HG02678 (cell line): ENCODE results near the gene CTIF.

Source experiments
- ATAC-seq: cut with Tn5 transposase; IDR thresholded peaks from one replicate; pipeline ENCODE4 v1.9.1; 2021; ENCODE audit warnings: mild to moderate bottlenecking, moderate library complexity; ENCODE audit not compliant: unreplicated experiment

CTIF gene

DNA sequence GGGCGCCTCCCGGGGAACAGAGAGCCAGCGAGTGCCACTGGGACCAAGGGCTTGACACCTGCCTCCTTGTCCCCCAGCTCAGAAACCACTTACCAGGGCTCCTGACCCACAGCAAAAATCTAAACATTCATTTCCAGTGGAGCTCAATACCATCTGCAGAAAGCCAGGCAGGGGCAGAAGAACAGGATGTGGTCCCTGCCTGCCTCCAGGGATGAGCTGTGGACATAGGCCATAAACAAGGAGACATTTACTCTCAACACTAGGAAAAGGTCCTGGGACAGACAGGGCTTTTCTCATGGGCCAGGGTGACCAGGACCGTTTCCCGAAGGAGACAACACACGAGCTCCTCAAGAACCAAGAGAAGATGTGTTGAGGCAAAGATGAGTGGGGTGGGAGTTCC lies 203.0 kb downstream of the CTIF start:
- ATAC-seq = no peak

- no peak for ATAC-seq
Measured at GRCh38 chr18:48742304-48742703, 203.5 kb downstream of the CTIF start.

DNA sequence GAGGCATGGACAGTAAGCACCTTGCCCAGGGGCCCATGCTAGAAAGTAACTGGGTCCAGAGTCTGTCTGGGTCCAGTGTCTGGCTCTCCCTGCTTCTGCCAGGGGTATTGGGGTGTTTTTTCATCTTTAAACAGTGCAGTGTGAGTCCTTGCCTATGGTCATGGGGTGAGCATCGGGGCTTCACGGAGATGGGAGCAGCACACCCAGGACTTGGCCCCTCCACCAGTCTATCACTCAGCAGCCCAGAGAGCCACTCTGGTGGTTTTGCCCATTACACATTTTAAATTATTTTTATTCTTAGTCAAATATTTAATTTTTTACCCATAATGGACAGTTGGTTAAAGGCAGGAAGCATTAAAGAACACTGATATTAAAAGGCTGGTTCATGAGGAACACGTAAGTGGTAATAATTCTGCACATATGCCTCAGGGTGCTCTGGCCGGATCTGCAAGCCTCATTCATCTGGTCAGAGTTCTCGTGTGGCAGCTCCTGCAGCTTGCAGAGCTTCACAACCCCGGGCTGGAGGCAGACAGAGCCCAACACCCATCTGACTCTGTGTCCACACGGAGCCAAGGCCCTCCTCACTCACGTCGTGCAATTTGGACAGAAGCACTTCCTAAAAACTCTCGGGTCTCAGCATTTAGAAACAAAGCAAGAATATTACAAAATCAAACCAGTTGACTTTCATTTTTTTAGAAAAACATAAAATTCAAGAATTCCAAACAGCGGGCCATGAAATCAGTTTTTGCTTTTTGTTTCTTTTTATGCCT lies 204.1 kb downstream of the CTIF start:
- ATAC-seq = no peak

DNA sequence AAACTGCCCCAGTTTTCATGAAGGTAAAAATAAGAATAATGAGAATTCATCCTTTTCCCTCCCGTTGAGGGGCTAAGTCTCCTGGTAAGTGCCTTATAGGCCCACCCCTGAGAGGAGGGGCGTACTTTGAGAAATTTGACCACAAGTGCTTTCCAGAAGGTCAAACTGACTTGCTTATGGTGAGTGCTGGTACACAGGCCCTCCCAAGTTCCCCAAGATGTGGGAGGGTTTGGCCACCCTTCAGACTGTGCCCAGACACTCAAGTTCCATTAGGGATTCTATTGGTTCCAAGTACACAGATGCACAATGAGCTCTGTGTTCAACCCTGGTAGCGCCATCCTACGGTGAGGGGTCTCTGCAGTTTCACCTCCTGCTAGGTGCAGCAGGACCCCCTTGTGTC lies 205.1 kb downstream of the CTIF start:
- no peak for ATAC-seq

GRCh38 chr18:48745293-48745692 lies 206.5 kb downstream of the CTIF start:
- ATAC-seq = no peak

GRCh38 chr18:48749768-48750167 lies 210.9 kb downstream of the CTIF start:
- ATAC-seq = no peak

- no peak for ATAC-seq
Measured at GRCh38 chr18:48750485-48751175, 211.8 kb downstream of the CTIF start.

GRCh38 chr18:48751727-48752468 lies 213.1 kb downstream of the CTIF start:
- ATAC-seq = no peak

GRCh38 chr18:48752478-48752877 lies 213.6 kb downstream of the CTIF start:
- no peak for ATAC-seq

- ATAC-seq = no peak
Measured at GRCh38 chr18:48752928-48753327, 214.1 kb downstream of the CTIF start.

GRCh38 chr18:48753691-48754090 lies 214.9 kb downstream of the CTIF start:
- ATAC-seq = no peak

DNA sequence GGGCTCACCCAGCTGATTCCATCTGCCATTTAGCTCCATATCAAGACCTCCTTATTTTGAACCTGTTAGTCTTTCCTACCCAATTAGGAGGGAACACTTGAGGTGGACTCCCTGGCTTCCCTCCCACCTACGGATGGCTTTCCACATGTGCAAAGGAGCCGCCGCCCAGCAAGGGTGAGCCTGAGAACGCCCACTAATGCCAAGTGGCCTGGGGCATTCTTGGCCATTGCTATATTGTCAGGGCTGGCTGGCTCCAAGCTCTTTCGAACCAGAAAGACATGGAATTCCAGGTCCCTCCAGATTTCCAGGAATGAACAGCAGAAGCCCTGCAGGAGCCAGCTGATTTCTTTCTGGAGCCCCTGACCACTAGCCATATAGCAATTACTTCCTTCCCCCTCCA lies 215.7 kb downstream of the CTIF start:
- no peak for ATAC-seq

DNA sequence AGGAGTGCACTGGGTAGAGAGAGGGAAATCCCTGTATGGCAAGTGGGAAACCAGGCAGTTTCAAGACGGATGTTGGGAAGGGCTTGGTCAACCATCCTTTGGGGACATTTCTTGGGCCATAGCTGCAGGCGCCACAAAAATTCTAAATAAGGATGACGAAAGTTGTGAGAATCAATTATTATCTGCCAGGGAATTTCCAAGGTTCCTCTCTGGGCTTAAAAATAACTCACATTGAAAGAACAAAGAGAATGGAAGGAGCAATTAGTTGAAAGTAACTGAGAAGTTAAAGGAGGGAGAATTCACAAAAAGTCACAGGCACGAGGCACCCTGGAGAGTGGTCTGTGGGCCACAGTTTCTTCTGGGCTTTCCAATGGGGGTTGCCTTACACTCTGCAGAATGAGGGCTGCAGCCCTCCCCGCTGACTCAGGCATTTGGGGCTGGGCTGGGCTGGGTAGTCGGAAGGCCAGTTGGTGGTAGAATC lies 216.2 kb downstream of the CTIF start:
- peak; percentile 72 for ATAC-seq

DNA sequence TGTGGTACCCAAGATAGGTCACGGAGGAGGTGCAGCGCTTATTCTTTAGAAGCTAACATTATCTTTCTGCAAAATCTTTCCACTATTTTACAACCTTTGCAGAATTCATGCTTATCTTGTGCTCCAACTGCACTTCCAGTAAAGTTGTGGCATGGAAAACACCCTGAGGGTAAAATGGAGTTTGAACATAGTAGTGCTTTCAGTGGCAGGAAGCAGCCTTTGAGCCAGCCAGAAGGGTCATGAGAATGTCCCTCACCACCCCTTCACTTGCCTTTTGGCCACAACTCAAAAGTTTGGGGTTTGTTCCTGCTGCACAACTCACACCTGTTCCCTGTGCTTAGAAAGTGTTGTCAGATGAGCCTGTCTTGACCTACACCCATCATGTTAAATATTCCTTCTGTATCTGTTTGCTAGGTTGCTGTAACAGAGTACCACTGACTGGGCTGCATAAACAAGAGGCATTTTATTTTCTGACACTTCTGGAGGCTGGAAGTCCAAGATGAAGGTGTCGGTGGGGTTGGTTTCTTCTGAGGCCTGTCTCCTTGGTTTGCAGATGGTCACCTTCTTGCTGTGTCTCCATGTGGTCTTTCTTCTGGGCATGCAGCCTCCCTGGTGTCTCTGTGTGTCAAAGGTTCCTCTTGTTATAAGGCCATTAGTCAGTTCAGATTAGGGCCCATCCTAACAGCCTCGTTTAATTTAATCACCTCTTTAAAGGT lies 217.8 kb downstream of the CTIF start:
- ATAC-seq = no peak

DNA sequence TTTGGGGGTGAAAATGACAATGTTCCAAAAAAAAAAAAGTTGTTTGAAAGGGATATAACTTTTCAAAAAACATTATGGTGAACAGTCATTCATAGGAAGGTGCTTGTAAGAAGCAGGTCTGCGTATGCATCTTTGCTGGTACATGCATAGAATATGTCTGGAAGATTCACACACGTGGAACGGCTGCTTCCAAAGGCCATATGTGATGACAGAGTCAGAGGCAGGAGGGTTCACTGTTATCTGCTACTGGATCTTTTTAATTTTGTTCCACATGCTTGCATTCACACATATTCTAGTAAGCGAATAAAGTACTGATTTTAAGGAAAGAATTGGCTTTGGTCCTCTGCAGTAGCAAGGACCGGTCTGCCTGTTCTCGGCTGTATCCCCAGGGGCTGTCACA lies 218.5 kb downstream of the CTIF start:
- ATAC-seq = no peak

GRCh38 chr18:48757906-48758305 lies 219.1 kb downstream of the CTIF start:
- ATAC-seq = no peak

GRCh38 chr18:48761582-48761981 lies 222.8 kb downstream of the CTIF start:
- no peak for ATAC-seq

GRCh38 chr18:48762022-48762421 lies 223.2 kb downstream of the CTIF start:
- ATAC-seq = no peak

GRCh38 chr18:48762836-48763718 lies 224.2 kb downstream of the CTIF start:
- ATAC-seq = no peak

DNA sequence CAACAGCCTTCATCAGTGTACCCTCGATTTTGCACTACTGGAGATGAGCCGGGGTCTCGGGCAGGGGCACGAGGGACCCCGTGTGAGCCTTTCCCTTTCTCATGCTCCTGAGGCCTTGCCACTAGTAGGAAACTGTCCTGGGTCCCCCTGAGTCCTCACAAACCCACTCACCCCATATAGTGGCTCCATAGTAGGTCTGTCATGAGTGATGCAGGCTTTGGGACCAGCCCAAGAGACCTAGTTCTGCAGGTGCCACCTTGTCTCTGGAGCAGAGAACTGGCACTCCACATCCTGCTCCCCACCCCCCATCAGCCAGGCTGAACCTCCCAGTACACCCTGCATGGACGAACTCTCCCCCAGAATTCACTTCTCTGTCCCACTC lies 224.9 kb downstream of the CTIF start:
- no peak for ATAC-seq
